CD4-positive, alpha-beta T cell (primary cell): ENCODE results near the gene GNG4. TPM values are rescaled to one million over a fixed set of nuclear protein-coding genes. Genes with fewer than 3 reads are reported as not detected.

ENCODE experiments used
- ATAC-seq: fragments of 200-7000 bp; cut with Tn5 transposase; one replicate; pipeline ENCODE4 v1.10.0; 2022; ENCODE audit warnings: mild to moderate bottlenecking; ENCODE audit not compliant: poor library complexity
- CTCF ChIA-PET: fragments of 350-600 bp; sonication (Branson Sonifier 250); formaldehyde crosslinking; loops from one replicate; lab custom pipeline; 2021; ENCODE audit warnings: antibody characterized with exemption, inconsistent platforms; lab: Charles Lee
- POLR2A ChIA-PET: fragments of 350-600 bp; sonication (Branson Sonifier 250); formaldehyde crosslinking; loops from one replicate; lab custom pipeline; 2021; ENCODE audit warnings: antibody characterized with exemption, inconsistent platforms; lab: Charles Lee
- DNase-seq, 14 experiments: peaks; one replicate each; pipeline ENCODE4 v3.0.0-alpha.2; 2013 to 2020; ENCODE audit warnings: mixed read lengths in 2 of 14
- H3K27ac ChIP-seq, 2 donors: one replicate each; pipeline versions ENCODE4 v1.5.1 to v1.7.0; 2013; ENCODE audit warnings: low read length in 2 of 2, low read depth in 1 of 2, mild to moderate bottlenecking in 1 of 2
- H3K27me3 ChIP-seq, 2 experiments: 1 replicate in 1 of 2; 2 replicates in 1 of 2; pipeline versions ENCODE4 v1.6.1 to v1.7.0; 2013; ENCODE audit warnings: low read length in 2 of 2, control low read depth in 1 of 2, mild to moderate bottlenecking in 1 of 2, moderate library complexity in 1 of 2; ENCODE audit not compliant: insufficient read depth in 2 of 2, control insufficient read depth in 1 of 2
- H3K36me3 ChIP-seq: one replicate; pipeline ENCODE4 v1.6.1; 2013; ENCODE audit warnings: low read length, control low read depth; ENCODE audit not compliant: insufficient read depth
- H3K4me1 ChIP-seq: one replicate; pipeline ENCODE4 v1.6.1; 2013; ENCODE audit warnings: low read length, control low read depth; ENCODE audit not compliant: insufficient read depth
- H3K4me3 ChIP-seq: one replicate; pipeline ENCODE4 v1.5.1; 2013; ENCODE audit warnings: mild to moderate bottlenecking, low read length, moderate library complexity
- H3K9me3 ChIP-seq, 2 experiments: 1 replicate in 1 of 2; 2 replicates in 1 of 2; pipeline versions ENCODE4 v1.6.1 to v1.7.0; 2013; ENCODE audit warnings: low read length in 2 of 2, mild to moderate bottlenecking in 2 of 2, control low read depth in 1 of 2, moderate library complexity in 1 of 2; ENCODE audit not compliant: control insufficient read depth in 1 of 2, insufficient read depth in 1 of 2
- H3K27ac Mint-ChIP-seq: one replicate; pipeline ENCODE4 v1.8.0; 2020; ENCODE audit warnings: mixed read lengths
- H3K27me3 Mint-ChIP-seq: one replicate; pipeline ENCODE4 v1.8.0; 2021; ENCODE audit warnings: mixed read lengths
- H3K36me3 Mint-ChIP-seq: one replicate; pipeline ENCODE4 v1.8.0; 2021; ENCODE audit warnings: low read depth, mixed read lengths
- H3K4me1 Mint-ChIP-seq: one replicate; pipeline ENCODE4 v1.8.0; 2021; ENCODE audit warnings: low read depth, mixed read lengths
- H3K4me3 Mint-ChIP-seq: one replicate; pipeline ENCODE4 v1.8.0; 2020; ENCODE audit warnings: mild to moderate bottlenecking, mixed read lengths
- H3K9me3 Mint-ChIP-seq: one replicate; pipeline ENCODE4 v1.8.0; 2020; ENCODE audit warnings: mixed read lengths
- intact Hi-C, 2 experiments: fragments of 100-400 bp; cut with DNase I in 1 of 2; cut with micrococcal nuclease in 1 of 2; formaldehyde crosslinking; loops; one replicate each; pipeline versions ENCODE4 v1.15.1 to v1.9.0; 2023 to 2025; cut with DNase I, micrococcal nuclease
- total RNA-seq, 174 experiments: library from RNA in 2 of 174; stranded (reverse) in 2 of 174; gene quantifications; one replicate each; pipeline ENCODE4 v1.2.3 and lab custom pipeline; 2021 to 2026
- TF ChIP-seq, protein P1 (sequence below): fragments of 200-600 bp; IDR thresholded peaks from one replicate; pipeline ENCODE4 v1.8.0; 2022; ENCODE audit warnings: antibody characterized with exemption, mild to moderate bottlenecking

The GNG4 gene
- total RNA-seq, 2 experiments from 2014 or later: not detected

- peaks cover 30% of the 10 kb centered on the region for H3K36me3 ChIP-seq
- Mint-ChIP-seq H3K4me1 (no peaks in the 10 kb centered on the region), H3K27ac (no peak overlapping the region), H3K9me3 (peaks cover 9% of the 10 kb centered on the region), H3K36me3 (peaks cover 82% of the 10 kb centered on the region), H3K27me3 (no peaks in the 10 kb centered on the region), H3K4me3 (no peak overlapping the region)
- H3K9me3 ChIP-seq: peaks cover 13 to 23% of the 10 kb centered on the region in 2 experiments
- POLR2A ChIA-PET: no interaction called here
- CTCF ChIA-PET: no interaction called here
- intact Hi-C loops: no loop called here
- no peak overlapping the region for H3K27ac ChIP-seq
- no peak for DNase-seq
- H3K4me1 ChIP-seq: no peaks in the 10 kb centered on the region
- no peaks in the 10 kb centered on the region for H3K27me3 ChIP-seq
- no peak for ATAC-seq
- TF ChIP-seq, protein P1, sequence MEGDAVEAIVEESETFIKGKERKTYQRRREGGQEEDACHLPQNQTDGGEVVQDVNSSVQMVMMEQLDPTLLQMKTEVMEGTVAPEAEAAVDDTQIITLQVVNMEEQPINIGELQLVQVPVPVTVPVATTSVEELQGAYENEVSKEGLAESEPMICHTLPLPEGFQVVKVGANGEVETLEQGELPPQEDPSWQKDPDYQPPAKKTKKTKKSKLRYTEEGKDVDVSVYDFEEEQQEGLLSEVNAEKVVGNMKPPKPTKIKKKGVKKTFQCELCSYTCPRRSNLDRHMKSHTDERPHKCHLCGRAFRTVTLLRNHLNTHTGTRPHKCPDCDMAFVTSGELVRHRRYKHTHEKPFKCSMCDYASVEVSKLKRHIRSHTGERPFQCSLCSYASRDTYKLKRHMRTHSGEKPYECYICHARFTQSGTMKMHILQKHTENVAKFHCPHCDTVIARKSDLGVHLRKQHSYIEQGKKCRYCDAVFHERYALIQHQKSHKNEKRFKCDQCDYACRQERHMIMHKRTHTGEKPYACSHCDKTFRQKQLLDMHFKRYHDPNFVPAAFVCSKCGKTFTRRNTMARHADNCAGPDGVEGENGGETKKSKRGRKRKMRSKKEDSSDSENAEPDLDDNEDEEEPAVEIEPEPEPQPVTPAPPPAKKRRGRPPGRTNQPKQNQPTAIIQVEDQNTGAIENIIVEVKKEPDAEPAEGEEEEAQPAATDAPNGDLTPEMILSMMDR: no peak
- no peak overlapping the region for H3K4me3 ChIP-seq
These were observed 30.1 kb upstream of the GNG4 start for GRCh38 chr1:235679644-235680043.

DNA sequence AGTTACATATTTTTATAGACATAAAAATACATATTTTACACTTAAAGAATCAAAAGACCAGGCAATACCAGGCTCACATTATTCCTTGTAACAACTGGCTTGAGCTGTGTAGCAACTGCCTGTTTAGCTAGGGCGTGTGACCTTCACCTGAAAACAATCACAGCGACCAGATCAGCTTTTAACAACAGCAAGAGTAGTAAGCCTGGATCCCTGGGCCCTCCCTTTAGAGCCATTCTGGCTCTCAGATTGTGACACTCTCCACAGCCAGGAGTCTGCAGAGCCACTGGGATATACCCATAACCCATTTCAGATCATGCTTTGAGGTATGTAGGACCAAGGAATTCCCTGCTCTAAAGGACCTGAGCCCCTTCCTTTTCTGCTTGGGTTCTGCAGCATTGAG lies 29.4 kb upstream of the GNG4 start:
- no peaks in the 10 kb centered on the region for H3K27me3 Mint-ChIP-seq
- TF ChIP-seq, protein P1: no peak
- ChIA-PET CTCF (no interaction called here), POLR2A (interaction anchor here (0.9 kb wide), 1 partner anchor 78 kb away, joined by 3 read pairs; no protein-coding TSS in a partner anchor)
- H3K36me3 Mint-ChIP-seq: peaks cover 85% of the 10 kb centered on the region
- ATAC-seq (no peak), DNase-seq (no peak)
- H3K9me3 Mint-ChIP-seq: peaks cover 9% of the 10 kb centered on the region
- H3K4me3 ChIP-seq: no peak overlapping the region
- H3K27ac ChIP-seq: no peak overlapping the region
- intact Hi-C loops: no loop called here
- H3K4me1 Mint-ChIP-seq: no peaks in the 10 kb centered on the region
- no peaks in the 10 kb centered on the region for H3K4me1 ChIP-seq
- no peak overlapping the region for H3K27ac Mint-ChIP-seq
- H3K9me3 ChIP-seq: peaks cover 13 to 23% of the 10 kb centered on the region in 2 experiments
- H3K27me3 ChIP-seq: no peaks in the 10 kb centered on the region
- no peak overlapping the region for H3K4me3 Mint-ChIP-seq
- peaks cover 35% of the 10 kb centered on the region for H3K36me3 ChIP-seq

- Mint-ChIP-seq H3K9me3 (peaks cover 34% of the 10 kb centered on the region), H3K36me3 (peaks cover 85% of the 10 kb centered on the region), H3K27me3 (no peaks in the 10 kb centered on the region), H3K27ac (no peak overlapping the region), H3K4me3 (no peak overlapping the region), H3K4me1 (no peaks in the 10 kb centered on the region)
- Histone ChIP-seq H3K27me3 (no peaks in the 10 kb centered on the region), H3K9me3 (peaks cover 15 to 48% of the 10 kb centered on the region in 2 experiments), H3K27ac (no peak overlapping the region), H3K4me1 (no peaks in the 10 kb centered on the region), H3K4me3 (no peak overlapping the region), H3K36me3 (peaks cover 52% of the 10 kb centered on the region)
- ChIA-PET CTCF (no interaction called here), POLR2A (no interaction called here)
- ATAC-seq (no peak), DNase-seq (no peak)
- TF ChIP-seq, protein P1: no peak
- intact Hi-C loops: no loop called here
These were observed 25.7 kb upstream of the GNG4 start for GRCh38 chr1:235675152-235675890.
